ENCODE results near the gene IRF5.

The IRF5 gene

DNA sequence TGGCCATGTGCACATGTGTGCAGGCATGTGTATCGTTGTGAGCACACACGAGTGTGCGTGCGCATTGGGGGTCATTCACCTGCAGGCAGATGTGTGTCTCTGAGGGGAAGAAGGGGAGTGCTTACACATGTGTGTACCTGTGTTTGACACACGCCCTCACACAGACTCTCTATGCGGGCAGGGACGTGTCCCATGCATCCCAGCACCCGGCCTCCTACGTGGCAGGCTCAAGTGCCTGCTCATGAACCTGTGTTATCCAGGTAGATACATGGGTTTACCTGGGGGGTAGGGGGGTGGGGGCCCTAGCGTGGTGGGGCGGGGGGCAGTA lies 45.8 kb upstream of the IRF5 start:
- no peak for DNase-seq (ENCODE audit: low read depth)
- TF ChIP-seq, protein P1, sequence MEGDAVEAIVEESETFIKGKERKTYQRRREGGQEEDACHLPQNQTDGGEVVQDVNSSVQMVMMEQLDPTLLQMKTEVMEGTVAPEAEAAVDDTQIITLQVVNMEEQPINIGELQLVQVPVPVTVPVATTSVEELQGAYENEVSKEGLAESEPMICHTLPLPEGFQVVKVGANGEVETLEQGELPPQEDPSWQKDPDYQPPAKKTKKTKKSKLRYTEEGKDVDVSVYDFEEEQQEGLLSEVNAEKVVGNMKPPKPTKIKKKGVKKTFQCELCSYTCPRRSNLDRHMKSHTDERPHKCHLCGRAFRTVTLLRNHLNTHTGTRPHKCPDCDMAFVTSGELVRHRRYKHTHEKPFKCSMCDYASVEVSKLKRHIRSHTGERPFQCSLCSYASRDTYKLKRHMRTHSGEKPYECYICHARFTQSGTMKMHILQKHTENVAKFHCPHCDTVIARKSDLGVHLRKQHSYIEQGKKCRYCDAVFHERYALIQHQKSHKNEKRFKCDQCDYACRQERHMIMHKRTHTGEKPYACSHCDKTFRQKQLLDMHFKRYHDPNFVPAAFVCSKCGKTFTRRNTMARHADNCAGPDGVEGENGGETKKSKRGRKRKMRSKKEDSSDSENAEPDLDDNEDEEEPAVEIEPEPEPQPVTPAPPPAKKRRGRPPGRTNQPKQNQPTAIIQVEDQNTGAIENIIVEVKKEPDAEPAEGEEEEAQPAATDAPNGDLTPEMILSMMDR (IDR thresholded peaks at IDR 0.05; ENCODE audit: control insufficient read depth, extremely low read depth, insufficient read depth), result no peak
- no peak overlapping the region for H3K4me3 ChIP-seq (ENCODE audit: low read depth, low read length)

DNA sequence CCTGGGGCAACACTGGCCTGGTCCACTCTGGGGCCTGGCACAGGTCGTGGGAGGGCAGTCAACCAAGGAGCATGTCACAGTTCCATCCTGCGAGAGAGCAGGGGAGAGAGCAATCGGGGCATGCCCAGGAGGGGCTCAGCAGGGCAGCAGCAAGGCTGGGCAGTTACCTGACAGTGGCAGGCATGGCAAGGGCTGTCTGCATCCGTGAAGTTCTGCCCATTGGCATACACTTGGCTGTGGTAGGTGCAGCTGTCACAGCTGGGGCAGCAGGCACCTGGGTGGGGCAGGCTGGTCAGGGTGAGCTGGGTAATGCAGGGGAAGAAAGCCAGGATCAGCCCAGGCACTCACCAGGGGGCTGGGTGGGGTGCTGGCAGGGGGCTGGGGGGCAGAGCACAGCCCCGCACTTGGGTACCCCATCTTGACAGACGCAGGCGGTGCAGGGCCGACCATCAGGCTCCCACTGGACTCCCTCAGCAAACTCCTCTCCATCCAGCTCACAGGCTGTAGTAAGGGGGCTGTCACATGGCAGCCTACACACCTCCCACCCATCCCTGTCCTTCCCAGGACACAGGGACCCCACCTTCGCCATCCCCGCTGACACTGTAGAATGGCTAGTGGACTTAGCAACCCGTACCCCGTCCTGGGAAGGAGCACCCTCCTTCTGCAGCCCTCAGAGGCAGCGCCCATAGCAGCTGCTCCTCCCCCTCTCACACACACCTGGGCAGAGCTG lies 45.0 kb upstream of the IRF5 start:
- TF ChIP-seq, protein P1 (IDR thresholded peaks at IDR 0.05; ENCODE audit: control insufficient read depth, extremely low read depth, insufficient read depth), result no peak
- no peak overlapping the region for H3K4me3 ChIP-seq (ENCODE audit: low read depth, low read length)
- DNase-seq (ENCODE audit: low read depth), result no peak

DNA sequence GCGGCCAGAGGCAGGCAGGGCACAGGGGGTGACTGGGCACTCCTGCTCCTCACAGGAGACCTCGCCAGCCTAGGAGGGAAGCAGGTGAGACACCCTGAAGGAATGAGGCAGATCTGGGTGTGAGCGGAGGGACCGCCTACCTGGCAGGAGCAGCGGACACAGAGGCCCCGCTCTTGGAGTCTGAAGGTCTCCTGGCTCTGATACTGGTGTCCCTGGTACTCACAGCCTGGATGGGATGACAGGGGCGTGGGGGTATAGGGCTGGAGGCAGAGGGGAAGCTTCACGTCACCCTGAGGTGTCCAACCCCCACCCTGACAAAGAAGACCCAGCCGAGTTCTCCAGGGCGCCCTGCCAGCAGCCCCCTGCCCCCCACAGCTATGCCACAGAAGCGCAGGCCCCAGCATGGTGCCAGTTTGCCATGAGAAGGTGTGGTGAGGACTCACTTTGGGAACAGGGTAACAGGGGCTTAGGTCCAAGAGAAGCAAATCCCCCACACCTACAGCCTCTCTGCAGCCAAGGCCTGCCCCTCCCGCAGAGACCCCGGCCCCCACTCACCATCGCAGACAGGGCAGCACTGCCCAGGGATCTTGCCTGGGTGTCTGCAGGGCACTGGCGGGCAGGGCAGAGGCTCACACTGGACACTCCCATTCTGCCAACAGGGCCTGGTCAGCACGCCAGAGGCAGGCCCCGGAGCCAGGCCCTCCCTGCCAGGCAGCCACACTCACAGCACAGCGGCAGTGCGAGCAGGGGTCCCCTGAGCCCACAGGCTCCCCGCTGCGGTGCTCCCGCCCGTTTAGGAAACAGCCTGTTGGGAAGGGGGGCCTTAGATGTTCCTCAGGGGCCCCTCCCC lies 44.3 kb upstream of the IRF5 start:
- TF ChIP-seq, protein P1 (IDR thresholded peaks at IDR 0.05; ENCODE audit: control insufficient read depth, extremely low read depth, insufficient read depth), result no peak
- DNase-seq (ENCODE audit: low read depth), result no peak
- H3K4me3 ChIP-seq (ENCODE audit: low read depth, low read length), result no peak overlapping the region

DNA sequence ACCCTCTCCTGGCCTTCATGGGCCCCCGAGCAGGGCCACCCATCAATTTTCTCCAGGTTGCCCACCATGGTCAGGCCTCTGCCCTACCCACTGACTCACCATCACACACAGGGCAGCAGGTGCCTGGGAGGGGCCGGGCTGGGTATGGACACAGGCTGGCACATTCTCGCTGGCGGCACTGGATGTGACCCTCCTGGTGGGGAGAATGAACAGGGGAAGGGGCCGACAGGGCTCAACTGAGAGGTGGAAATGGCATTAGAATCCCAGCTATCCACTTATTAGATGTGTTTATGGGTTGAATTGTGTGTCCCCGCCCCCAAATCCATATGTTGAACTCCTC lies 43.7 kb upstream of the IRF5 start:
- TF ChIP-seq, protein P1 (IDR thresholded peaks at IDR 0.05; ENCODE audit: control insufficient read depth, extremely low read depth, insufficient read depth), result no peak

DNA sequence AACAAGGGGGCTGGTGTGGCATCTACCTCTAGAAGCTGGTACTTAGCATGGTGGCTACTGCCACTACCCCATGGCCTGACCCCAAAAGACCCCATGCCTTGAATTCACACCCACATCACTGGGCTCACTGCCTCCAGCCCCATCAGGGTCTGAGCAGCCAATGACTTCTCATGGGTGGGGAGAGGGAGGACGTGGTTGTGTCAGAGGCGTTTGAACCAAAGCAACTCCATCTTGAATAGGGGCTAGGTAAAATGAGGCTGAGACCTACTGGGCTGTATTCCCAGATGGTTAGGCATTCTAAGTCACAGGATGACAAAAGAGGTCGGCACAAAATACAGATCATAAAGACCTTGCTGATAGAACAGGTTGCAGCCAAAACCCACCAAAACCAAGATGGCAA lies 42.4 kb upstream of the IRF5 start:
- no peak for DNase-seq (ENCODE audit: low read depth)
- H3K4me3 ChIP-seq (ENCODE audit: low read depth, low read length), result no peak overlapping the region
- TF ChIP-seq, protein P1 (IDR thresholded peaks at IDR 0.05; ENCODE audit: control insufficient read depth, extremely low read depth, insufficient read depth), result no peak

More for the DNA sequence above, 43.7 kb upstream of the IRF5 start:
- no peak overlapping the region for H3K4me3 ChIP-seq (ENCODE audit: low read depth, low read length)
- no peak for DNase-seq (ENCODE audit: low read depth)

DNA sequence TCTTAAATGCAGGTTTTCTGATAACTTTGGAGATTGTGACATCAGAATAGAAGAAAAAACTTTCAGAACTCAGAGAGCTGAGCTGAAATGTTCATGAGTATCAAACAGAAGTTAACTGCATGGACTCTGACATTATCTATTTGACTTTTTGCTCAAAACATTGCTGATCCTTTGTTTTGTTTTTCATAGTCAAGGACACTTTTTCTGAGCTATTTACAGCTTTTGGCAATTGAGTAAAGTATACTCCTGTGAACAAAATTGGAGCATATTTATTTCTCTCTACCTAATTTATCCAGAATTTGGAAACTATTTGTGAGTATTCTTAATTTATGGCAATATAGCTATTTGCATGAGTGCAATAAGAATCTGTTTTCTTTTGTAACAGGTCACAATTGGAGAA lies 38.3 kb upstream of the IRF5 start:
- TF ChIP-seq, protein P1 (IDR thresholded peaks at IDR 0.05; ENCODE audit: control insufficient read depth, extremely low read depth, insufficient read depth), result no peak
- no peak overlapping the region for H3K4me3 ChIP-seq (ENCODE audit: low read depth, low read length)
- DNase-seq (ENCODE audit: low read depth), result no peak
